HG03457 (cell line): ENCODE results near the gene CT47C1.
"Not testable (repeated sequence)": the region's sequence is repeated elsewhere in the genome, so short reads cannot be mapped to it uniquely, and the experiment has no call there.

Experiments
- ATAC-seq: cut with Tn5 transposase; IDR thresholded peaks from one replicate; pipeline ENCODE4 v1.9.1; 2021; ENCODE audit warnings: moderate number of reproducible peaks; ENCODE audit not compliant: unreplicated experiment

CT47C1 gene

DNA sequence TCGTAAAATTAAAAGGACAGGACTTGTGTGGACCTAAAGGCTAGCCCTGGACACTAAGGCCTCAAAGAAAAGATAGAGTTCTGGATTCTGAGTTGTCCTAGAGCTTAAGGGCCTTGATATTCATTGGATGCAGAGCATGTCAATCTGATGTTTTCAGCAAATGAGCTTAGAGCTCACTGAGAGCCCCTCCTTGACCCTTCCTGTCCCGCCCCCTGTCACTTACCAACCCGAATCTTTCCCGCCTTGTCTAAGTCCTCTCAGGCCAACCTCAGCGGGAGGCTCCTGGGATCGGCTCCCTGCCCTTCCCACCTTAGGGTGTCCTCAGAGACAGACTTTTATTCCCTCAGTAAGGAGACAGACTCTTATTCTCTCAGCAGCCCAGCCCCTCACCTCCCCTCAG is at the start of gene CT47C1:
Gene CT47C1 (plus strand): TSS at position 250 of the 400 bp plus-strand sequence. CDS start 233 bp downstream, outside the sequence.
- ATAC-seq = no peak

DNA sequence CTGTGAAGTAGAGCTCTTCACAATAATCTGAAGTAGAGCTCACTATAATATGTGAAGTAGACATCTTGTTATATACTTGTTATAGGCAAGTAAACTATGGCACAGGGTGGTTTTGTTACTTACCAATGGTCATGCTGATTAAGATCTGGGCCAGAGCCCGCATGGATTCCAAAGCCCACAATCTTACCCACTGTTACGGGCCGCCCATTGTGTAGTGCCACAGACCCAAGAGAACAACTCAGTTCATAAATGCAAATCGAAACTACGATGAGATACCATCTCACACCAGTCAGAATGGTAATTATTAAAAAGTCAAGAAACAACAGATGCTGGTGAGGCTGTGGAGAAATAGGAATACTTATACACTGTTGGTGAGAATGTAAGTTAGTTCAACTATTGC is 46.9 kb upstream of the CT47C1 start:
- ATAC-seq = no peak

DNA sequence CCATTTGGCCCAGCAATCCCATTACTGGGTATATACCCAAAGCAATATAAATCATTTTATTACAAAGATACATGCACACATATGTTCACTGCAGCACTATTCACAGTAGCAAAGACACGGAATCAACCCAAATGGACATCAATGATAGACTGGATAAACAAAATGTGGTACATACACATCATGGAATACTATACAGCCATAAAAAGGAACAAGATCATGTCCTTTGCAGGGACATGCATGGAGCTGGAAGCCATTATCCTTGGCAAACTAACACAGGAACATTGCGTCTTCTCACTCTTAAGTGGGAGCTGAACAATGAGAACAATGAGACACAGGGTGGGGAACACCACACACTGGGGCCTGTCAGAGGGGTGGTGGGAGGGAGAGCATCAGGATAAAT is 46.4 kb upstream of the CT47C1 start:
- not testable (repeated sequence) for ATAC-seq

DNA sequence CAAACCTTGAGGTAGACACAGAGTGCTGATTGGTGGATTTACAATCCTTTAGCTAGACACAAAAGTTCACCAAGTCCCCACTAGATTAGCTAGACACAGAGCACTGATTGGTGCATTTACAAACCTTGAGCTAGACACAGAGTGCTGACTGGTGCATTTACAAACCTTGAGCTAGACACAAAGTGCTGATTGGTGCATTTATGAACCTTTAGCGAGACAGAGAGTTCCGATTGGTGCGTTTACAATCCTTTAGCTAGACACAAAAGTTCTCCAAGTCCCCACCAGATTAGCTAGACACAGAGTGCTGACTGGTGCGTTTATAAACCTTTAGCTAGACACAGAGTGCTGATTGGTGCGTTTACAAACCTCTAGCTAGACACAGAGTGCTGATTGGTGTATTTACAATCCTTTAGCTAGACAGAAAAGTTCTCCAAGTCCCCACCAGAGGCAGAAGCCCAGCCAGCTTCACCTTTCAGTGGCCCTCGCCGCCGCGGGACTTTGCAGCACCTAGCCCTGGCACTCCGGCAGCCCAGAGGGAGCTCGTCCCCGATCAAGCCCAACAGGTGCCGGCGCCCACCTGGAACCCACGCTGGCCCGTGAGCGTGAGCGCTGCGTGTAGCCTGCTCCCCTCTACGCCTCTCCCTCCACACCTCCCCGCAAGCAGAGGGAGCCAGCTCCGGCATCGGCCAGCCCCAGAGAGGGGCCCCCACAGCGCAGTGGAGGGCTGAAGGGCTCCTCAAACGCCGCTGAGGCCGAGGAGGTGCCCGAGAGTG is 44.6 kb upstream of the CT47C1 start:
- not testable (repeated sequence) for ATAC-seq

DNA sequence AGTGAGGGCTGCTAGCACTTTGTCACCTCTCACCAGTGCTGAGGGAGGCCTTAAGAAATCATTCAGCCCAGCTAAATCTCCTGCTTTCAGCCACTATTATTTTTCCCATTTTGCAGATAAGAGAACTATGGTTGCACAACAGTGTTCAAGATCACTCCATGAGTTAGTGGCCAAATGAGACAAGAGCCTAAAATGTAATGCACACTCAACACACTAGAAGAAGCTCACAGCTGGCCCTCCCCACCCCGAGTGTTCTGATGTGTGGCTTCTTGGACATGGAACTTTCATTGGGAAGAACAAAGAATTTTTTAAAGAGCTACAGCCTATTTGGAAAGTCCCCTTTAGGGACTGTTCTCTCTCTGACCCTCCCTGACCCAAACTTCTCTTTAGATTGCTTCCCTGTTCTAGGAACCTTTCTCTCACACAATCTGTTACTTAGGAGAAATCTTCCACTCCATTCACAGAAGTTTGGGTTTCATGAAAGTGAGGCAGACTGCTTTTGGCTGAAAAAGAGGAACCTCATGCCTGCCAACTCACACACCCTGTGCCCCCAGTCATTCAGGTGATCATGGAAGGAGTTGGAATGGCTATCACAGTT is 44.0 kb upstream of the CT47C1 start:
- no peak for ATAC-seq

DNA sequence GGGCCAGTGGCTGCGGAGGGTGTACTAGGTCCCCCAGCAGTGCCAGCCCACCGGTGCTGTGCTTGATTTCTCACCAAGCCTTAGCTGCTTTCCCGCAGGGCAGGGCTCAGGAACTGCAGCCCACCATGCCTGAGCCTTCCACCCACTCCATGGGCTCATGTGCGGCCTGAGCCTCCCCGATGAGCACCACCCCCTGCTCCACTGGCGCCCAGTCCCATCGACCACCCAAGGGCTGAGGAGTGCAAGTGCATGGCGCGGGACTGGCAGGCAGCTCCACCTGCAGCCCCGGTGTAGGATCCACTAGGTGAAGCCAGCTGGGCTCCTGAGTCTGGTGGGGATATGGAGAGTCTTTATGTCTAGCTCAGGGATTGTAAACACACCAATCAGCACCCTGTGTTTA is 43.1 kb upstream of the CT47C1 start:
- not testable (repeated sequence) for ATAC-seq

DNA sequence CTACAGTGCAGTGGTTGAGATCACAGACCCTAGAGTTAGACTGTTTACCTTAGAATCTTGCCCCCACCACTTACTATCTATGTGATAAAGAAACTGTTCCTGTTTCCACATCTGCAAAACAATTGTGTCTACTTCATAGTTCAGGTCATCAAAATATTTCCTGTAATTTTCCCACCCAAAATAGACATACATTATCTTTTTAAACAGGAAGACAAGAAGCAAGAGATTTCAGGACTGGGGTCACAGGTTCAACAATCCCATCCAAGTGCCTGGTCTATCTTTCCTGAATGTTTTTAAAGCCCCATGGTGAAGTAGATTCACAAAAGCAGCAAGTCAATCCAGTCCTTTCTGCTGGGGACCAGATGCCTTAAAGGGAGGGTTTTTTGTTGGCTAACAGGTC is 41.8 kb upstream of the CT47C1 start:
- ATAC-seq = no peak

DNA sequence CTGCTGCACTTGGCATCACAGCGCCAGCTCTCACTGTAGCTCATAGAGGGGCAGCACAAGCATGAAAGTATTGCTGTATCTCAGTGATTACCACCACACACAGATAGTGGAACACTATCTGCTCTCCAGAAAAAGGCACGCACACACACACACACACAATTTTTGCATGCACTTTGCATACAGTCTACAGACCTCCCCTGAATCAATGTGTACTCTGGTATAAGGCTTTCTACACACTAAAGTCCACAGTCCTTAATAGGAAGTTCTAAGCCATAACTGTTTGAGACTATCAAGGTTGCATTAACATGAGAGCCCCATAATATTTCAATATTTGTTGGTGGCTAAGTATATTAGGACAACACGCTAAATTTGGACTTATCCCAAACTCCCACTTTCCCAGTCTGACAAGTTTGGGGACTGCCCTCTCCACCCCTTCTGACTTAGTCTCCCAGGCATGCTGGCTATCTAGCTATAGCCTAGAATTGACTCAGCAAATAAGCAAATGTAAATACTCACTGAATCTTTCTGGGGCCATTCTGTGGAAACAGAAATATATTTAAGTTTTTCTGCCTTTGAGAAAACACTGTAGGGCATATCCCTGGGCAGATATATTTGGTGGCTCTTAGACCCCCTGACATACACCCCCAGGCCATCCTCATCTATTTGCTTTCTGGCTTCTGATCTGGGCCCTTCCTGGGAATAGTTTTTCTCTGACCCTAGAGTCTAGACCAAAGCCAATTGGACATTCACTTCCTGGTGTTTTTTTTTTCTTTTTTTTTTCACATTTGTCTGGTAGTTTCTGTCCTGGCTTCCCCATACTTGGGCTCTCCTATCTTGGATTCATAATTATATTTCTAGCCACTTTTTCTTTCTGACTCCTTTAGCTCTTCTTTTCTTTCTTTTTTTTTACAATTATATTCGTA is 36.4 kb upstream of the CT47C1 start:
- no peak for ATAC-seq

DNA sequence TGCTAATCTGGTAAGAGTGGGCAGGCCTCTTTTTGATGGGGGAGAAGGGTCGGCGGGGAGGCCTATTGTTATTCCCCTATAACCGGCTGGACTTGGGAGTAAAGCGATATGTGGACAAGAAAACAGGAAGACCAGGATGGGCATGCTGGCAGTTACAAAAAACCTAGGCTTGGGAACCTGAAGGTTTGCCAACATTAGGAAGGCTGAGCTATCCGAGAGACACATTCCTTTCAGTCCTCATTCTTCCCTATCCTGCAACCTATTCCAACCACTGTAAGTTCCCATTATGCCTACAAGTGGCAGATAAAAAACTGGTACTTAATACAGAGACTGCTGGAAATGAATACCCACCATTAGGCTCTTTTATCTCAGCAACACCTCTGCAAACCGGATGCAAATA is 32.4 kb upstream of the CT47C1 start:
- no peak for ATAC-seq

DNA sequence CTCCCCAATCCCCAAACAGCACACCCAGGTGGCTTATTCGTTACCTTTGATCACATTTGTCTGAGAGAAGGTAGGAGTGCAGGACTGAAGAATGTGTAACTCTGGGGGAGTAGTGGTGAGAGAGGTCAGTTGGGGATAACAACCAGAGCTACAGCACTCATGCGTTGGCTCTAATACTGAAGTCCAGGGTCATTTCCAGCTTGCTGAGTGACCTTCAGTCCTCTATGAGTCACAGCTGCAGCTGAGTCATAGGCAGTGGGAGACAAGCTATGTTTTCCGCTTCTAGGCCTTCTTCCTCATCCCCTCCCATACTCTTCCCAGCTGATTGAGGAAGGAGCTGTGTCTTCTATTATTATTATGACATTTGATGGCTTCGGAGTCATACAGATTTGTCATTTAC is 31.6 kb upstream of the CT47C1 start:
- no peak for ATAC-seq

DNA sequence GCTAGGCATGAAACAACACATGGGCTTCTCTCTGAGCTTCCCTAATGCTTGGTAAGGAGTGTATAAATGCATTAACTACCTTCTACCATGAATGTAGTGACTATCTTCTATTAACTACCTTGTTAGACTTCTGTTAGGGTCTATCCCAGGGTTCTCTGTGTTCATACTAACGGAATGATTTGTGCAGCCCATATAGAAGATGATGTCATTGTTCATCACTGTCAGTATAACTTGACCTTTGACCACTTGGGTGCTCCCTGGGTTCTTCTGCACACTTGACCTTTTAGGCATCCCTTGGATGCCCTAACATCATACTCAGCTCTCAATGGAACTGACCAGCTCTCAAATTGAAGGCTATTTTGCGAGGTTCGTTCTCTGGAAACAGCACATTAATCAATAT is 30.8 kb upstream of the CT47C1 start:
- ATAC-seq = no peak

DNA sequence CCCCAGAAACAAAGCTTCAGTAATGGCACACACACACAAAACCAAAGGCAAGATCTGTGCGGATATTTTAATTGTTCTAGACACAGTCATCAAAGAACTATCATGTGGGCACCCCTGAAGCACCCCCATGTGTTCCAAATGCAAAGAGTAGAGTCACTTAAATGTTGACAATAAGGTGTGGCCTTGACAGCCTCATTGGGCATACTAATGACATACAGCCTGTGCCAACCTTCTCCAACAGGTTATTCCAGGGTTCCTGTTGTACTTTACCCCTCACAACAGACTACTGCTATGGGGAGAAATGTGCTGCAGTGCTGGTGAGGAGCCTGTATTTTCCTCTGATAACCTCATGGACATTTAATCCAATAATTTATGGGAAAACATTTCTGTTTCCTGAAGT is 29.8 kb upstream of the CT47C1 start:
- ATAC-seq = no peak

DNA sequence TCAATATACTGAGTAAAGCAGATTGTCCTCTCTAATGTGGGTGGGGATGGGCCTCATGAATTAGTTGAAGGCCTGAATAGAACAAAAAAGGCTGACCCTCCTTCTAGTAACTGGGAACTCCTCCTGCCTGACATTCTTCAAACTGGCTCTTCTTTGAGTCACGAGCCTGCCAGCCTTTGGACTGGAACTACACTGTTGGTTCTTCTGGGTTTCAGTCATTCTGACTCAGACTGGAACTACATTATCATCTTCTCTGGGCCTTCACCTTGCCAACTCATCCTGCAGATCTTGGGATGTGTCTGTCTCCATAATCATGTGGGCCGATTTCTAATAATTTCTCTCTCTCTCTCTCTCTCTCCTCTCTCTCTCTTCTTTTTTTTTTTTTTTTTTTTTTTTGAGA is 26.9 kb upstream of the CT47C1 start:
- ATAC-seq = no peak

DNA sequence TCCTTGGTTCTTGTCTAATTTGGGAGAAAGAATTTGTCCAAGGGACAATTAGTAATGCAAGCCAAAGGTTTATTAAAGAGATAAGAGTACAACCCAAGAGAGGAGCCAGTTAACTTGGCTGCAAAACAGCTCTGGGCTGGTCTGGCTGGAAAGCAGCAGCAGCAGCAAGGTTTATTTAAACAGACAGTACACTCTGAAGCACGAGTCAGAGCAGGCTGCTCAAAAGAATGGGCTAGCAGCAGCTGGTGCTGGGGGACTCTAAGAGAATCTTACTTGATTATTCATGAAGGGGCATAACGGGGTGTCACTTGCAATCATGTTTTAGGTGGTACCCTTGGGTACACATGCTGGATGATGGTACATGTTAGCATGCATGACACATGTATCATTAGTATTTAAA is 17.1 kb upstream of the CT47C1 start:
- ATAC-seq = no peak

DNA sequence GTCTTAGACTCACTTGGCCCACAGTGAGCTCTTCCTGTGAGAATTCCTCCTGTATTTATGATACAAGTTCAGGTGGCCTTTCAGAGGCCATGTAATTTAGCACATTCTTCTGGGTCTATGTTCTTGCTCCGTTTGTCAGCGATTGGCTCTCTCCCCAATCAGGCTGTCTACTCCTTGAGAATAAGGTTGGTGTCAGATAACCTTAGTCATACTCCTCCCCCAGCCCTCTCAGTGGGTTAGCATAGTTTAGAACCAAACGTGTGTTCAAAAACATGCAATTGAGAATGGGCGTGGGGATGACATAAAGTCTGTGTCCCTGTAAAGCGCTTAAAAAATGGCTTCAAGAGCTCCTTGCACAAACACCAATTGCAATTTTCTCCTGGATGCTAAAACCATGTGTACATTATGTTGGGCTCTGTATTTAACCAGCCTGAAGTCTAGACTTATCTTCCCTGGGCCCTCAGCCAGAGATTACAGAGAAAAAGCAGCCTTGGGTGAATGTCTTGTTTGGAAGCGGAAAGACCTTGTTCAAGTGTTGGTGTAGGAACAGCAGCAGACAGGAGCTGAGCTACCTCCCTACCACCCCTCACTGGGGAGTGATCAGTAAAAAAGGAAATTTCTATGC is 9.9 kb upstream of the CT47C1 start:
- ATAC-seq = no peak

DNA sequence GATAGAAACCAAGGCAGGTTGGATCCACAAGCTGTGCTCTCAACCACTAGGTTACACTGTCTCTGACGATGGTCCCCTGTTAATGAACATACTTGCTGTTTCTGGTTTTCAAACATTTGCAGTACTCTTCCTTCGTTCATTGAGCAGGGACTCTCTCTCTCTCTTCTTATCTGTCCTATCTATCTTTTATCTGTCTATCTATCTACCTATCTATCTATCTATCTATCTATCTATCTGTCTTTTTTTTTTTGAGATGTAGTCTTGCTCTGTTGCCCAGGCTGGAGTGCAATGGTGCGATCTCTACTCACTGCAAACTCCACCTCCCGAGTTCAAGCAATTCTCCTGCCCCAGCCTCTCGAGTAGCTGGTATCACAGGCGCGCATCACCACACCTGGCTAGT is 9.4 kb upstream of the CT47C1 start:
- no peak for ATAC-seq

DNA sequence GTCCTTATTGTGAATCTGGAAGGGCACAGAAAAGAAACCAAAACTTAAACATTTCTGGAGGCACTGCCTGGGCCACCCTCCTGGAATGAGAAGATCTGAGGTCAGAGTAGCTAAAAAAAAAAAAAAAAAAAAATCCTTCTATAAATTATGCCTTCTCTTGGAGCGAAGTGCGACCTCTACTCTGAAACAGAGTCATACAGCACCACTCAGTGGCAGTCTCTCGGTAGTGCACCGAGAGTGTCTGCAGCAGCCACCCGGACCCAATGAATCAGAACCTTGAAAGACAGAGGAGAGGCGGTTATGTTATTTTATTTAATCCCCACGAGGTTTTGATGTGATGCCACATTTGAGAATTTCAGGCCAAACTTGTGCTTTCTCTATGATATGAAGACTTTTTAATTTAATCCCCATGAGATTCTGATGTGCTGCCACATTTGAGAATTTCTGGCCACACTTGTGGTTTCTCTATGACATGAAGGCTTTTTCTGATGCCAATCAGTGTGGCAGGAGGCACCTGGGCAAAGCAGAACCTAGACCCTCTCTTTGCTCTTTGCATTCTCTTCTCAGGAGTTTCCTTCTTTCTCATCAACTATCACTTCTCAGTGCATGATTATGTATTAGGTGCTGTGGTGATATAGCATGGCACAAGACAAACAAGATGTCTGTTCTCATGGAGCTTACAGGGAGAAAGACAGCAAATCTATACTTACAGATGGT is 5.6 kb upstream of the CT47C1 start:
- no peak for ATAC-seq

DNA sequence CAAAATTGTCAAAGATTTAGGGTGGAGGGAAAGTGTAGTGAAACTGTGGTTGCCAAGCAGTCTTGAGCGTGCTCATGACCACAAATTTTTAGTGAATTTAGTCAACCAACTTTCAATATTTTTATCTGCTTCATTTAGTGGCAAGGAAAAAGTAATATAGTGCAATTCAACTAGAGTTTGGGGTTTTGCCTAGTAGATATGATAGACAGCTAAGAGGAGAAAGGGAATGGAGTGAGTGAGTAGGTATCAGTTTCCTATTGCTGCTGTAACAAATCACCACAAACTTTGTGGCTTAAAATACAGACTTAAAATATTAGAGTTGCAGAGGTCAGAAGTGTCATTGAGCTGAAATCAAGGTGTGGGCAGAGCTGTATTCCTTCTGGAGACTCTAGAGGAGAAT is 3.7 kb upstream of the CT47C1 start:
- ATAC-seq = no peak

DNA sequence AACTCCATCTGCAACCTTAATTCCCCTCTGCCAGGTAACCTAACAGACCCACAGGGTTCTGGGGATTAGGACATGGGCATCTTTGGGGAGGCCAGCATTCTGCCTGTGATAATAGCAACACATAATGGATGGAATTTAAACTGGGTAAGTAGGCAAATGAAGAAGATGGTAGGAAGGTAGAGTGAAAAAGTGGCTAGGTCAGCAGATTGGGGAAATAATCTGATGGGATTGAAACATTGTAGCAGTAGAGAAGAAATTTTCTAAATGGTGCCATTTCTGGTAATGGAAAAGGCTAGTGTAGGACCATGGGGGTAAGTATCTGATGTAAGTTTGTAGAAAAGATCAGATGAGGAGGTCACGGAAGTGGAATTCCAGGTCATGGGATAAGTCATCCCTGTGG is 3.0 kb upstream of the CT47C1 start:
- ATAC-seq = no peak

DNA sequence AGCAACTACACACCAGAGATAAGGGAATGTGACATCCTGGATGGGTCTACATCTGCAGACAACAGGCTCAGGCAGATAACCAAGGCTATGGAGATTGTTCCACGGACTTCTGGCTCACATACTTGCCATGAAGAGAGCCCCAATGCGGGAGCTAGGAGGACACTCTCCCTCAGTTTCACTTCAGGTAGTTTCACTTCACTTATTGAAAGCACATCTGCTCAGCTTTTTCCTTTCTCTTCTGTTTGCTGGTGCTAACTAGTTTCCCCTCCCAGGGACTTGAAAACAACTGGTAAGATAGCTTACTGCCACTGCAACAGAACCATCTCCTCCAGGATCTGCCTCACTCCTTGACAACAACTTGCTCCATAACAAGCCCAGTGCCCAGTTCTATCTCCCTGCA is 1.4 kb upstream of the CT47C1 start:
- ATAC-seq = peak; percentile 72
